ENCODE results near the gene ABHD17B. TPM values are rescaled to one million over a fixed set of nuclear protein-coding genes. Genes with fewer than 3 reads are reported as not detected.
A peak's percentile ranks its signal among the peaks of the same experiment; 100 is the strongest.

The ABHD17B gene
- total and polyA plus RNA-seq, 10 of the 15 experiments (the other 5 are each of a cell fraction or from before 2014, with no cell fraction given): 3.5 to 21.4 (median 16.6) TPM

DNA sequence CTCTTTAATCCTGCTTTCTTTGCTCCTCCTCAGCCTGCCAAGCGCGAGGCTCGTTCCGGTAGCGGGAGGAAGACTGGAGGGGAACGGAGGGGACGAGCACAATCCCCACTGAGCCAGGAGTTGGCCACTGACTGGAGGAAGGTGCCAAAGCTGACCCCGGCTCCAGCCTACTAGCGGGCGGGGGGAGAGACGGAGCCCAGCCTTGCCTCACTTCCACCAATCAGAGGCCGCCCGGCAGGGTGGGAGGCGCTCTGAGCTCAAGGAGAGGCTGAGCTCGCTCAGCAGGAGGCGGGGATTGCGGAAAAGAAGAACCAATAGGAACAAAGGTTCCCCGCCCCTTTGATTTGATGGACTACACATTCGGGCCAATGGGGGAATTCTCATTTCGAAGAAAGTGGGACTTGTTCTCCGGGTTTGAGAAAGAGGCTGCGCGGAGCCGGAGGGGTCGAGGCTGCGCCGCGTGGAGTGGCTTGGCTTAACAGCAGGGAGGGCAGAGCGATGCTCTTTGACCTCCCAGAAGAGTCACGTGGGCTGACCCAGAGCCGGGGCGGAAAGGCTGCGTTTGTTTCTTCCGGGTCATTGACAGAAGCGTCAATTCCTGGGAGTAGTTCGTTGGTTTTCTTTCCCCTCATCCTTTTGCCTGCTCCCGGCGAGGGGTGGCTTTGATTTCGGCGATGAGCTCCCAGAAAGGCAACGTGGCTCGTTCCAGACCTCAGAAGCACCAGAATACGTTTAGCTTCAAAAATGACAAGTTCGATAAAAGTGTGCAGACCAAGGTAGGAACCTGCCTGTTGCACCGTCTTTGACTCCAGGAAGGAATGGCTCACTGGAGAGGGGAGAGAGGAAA is at the start of gene ABHD17B, which contains the start of gene C9orf85 (continued):
- TF ChIP-seq ZBTB11 (CRISPR knock-in tag; IDR thresholded peaks at IDR 0.05) (peak; percentile 58), PML (IDR thresholded peaks at IDR 0.05; ENCODE audit: low read length) (peak; percentile 85), ZBED1 (IDR thresholded peaks at IDR 0.05; ENCODE audit: borderline replicate concordance) (no peak), NR2C2 (IDR thresholded peaks at IDR 0.05; ENCODE audit: borderline replicate concordance, control insufficient read depth, insufficient read length, low read depth) (peak; percentile 91), HCFC1 (IDR thresholded peaks at IDR 0.05; ENCODE audit: low read length) (peak; percentile 62), SMAD5 (IDR thresholded peaks at IDR 0.05; ENCODE audit: low read depth) (peak; percentile 93), ELK1 (IDR thresholded peaks at IDR 0.05; ENCODE audit: low read depth, low read length) (peak; percentile 10; the same call in 1 of the 2 replicates), JUNB (IDR thresholded peaks at IDR 0.05) (no peak), LARP7 (IDR thresholded peaks at IDR 0.05) (peak; percentile 54), TAF1 (IDR thresholded peaks at IDR 0.05; ENCODE audit: borderline replicate concordance, low read depth, low read length) (peak; percentile 98), KAT2A (conservative IDR thresholded peaks at IDR 0.05; ENCODE audit: control insufficient read depth, low read depth, low read length) (no peak), NKRF (conservative IDR thresholded peaks at IDR 0.05) (peak; percentile 85; the same call in 1 of the 2 replicates), PRDM15 (CRISPR knock-in tag; IDR thresholded peaks at IDR 0.05) (no peak), SIN3A (IDR thresholded peaks at IDR 0.05; ENCODE audit: low read depth, low read length) (0 out of 2 replicates have a peak, but pooled peaks have one; percentile 55), BHLHE40 (IDR thresholded peaks at IDR 0.05; ENCODE audit: borderline replicate concordance in 1 of 2, low read depth in 2 of 2, low read length in 1 of 2) (peak; percentile 41 to 62; a peak in 2 of 4 replicates), CHD4 (IDR thresholded peaks at IDR 0.05) (no peak)
- TF ChIP-seq, protein P1, sequence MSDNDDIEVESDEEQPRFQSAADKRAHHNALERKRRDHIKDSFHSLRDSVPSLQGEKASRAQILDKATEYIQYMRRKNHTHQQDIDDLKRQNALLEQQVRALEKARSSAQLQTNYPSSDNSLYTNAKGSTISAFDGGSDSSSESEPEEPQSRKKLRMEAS (IDR thresholded peaks at IDR 0.05; ENCODE audit: low read depth, low read length): peak; percentile 94; the same call in 1 of the 2 replicates
